ENCODE measurements around the gene BCORL1.

The BCORL1 gene

DNA sequence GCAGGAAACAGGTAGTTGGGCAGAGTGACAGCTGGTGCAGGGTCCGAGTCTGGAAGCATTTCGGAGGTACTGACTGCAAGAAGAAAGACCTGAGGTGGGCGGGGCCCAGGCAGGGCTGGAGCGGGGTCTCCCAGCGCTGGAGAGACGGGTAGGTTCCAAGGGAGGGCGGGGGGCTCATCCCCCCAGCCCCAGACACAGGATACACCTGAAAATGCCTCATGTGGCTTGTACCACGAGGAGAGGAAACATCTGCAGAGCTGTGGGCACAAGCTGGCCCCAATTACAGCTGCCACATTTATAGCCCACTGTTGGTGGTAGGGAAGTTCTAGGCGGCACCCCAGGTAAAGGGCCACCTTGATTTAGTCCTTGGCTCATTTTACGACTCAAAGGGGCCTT is 89.9 kb downstream of the BCORL1 start:
- no peak for DNase-seq

DNA sequence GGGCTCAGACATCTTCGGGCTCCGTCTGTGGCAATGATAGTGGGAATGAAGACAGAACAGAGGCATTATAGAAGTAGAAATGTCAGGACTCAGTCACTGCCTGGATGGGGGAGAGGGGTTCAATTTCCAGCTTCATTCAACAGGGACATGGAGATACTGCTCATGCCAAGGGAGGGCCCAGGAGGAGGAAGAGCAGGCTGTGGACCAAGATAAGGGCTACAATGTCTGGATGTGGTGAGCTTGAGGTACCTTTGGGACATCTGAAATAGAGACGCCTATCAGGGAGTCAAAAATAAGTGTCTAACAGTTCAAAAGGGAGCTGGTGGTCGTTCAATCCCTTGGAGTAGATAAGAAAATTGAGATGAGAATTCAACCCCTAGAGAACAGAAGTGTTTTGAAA is 93.3 kb downstream of the BCORL1 start:
- DNase-seq: no peak

DNA sequence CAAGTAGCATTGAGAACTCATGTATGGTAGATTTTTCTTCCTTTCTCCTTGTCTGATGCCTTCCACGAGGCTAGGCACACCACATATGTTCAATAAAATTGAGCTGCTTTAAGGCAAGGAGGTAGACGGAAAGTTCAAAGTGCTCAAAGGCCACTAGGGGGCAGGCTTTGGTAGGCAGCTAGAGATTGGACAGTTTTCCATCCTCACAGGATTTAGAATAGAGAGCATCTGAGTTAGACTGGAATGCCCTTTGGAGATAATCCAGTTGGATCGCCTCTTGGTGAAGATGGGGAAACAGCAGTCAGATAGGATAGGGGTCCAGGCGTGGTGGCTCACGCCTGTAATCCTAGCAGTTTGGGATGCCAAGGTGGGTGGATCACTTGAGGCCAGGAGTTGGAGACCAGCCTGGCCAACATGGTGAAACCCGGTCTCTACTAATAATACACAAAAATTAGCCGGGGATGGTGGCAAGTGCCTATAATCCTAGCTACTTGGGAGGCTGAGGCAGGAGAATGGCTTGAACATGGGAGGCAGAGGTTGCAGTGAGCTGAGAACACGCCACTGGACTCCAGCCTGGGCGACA is 97.5 kb downstream of the BCORL1 start:
- no peak for DNase-seq

DNA sequence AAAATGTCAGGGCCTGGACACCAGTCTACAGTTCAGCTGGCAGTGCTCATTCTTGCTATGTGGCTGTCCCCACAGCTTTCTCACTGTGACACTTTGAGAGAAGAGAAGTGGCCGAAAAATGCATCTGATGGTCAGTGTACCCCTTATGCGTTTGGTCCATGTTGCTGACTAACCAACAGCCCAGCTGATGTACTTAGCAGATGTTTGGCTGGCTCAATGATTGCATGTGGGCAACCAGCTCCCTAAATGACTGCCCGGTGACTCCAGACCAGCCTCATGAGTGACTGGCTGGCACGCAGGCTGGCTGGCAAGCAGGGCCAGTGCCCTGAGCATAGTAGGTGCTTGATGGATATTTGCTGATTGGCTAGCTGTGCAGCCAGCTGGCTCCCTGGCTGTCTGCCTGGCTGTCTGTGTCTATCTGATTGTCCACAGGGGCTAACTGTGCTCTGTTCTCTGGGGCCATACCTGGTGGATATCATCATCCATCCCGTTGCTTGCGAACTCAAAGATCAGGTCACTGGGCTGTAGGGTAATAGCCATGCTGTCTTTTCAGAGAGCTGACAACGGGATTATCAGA is 98.4 kb downstream of the BCORL1 start:
- DNase-seq: no peak

DNA sequence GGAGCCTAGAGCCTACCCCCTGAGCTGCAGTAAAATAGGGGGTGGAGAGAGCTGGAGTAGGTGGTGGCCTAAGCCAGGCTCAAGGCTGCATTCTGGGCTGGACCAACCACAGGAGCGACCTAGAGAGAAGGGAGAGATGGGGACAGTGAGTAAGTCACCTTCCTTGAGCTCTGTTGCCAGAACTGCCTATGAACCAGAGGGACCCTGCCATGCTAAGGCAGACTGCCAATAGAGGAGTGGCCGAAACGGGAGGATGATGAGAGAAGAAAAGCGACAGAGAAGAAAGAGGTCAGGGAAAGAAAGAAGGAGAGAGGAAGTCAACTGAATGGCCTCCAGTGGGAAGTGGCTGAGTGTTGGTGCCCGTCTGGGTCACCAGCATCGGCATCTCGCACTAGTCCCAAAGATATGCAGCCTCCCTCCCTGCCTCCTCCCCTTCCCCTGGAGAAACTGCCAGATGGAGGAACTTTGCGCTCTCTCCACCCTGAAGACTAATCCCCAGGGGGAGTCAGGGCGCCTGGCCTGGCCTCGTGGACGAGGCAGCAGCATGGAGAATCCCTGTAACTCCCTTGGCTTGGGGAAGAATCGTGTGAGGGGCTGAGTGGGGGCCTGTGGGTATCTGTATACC is 99.1 kb downstream of the BCORL1 start:
- DNase-seq: no peak

DNA sequence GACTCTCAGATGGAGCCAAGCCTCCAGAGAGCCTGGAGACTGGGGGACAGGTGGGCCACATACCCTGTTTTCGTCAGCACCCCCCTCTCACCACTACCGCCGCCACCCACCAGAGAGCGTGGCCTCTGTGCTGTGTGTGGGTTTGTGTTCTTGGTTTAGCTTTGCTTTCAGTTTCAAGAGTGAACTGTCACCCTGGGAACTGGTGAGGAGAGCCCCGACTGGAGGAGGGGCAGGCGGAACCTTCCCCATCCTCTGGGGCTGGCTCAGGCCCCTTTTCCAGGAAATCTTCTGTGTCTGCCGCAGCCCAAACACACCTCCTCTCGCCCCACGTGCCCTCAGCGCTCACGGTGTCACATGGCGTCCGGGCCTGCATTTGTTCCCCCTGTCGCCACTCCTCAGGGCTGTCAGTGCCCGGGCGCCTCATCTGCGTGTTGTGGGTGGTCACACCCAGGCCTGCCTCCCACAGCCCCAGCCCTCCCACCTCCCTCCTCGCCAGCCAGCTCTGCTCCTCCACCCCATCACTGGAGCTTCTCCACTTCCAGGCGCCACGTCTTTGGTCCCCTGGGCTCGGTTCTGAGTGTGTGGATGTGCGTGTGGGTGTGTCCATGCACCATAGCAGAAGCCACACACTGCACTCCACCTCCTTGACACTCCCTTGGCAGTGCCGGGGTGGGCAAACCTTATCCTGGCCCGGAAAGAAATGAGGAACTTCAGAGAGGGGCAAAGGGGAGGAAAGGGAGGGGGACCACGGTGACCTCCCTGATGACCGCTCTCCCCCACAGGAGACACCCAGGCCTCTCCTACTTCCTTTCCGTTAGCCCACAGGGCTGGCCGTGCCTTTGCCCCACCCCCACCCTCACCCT is 100.0 kb downstream of the BCORL1 start:
- DNase-seq: no peak

DNA sequence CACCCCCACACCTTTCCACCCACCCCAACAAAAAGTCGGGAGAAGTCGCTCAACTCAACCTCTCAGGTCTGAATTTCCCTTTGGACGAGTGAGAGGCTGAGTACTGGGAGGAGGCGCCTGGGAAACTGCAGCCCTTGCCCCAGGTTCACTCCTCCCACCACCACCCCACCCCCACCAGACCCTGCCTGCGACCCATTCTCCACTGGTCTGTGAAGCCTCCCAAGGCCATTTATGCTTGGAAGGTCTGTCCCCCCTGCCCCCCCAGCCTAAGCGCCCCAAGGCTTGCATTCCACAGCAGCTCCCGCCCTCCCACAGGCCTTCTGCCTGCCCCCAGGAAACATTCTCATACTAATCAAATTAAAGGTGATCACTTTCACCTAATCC is 100.7 kb downstream of the BCORL1 start:
- DNase-seq: no peak

DNA sequence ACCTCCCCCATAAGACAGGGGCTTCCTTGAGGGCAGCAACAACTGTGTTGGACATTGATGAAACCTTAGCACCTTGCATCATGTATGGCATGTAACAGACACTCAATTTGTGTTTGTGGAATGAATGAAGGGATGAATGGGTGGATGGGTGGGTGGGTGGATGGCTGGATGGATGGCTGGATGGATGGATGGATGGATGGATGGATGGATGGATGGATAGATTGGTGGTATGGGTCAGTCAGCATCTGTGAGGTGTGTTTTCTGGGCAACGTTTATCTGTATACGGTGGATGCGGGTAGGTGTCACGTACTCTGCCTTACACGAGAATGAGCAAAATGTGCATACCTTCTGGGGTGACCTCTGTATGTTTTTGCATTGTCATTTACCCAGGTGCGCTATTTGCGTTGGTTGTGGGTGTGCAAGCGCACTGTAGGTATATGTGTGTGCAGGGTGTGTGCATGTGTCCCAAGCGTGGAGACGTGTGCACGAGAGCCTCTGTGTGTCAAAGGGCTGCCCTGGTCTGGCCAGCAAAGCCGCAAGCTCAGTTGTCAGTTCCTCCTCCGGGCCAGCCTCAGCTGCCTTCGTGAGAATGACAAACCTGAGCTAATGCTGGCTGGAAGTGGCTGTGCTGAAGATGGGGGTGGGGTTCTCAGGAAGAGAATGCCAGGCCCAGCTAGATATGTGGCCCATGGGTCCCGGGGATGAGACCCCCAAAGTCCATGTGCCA is 101.4 kb downstream of the BCORL1 start:
- DNase-seq: no peak

DNA sequence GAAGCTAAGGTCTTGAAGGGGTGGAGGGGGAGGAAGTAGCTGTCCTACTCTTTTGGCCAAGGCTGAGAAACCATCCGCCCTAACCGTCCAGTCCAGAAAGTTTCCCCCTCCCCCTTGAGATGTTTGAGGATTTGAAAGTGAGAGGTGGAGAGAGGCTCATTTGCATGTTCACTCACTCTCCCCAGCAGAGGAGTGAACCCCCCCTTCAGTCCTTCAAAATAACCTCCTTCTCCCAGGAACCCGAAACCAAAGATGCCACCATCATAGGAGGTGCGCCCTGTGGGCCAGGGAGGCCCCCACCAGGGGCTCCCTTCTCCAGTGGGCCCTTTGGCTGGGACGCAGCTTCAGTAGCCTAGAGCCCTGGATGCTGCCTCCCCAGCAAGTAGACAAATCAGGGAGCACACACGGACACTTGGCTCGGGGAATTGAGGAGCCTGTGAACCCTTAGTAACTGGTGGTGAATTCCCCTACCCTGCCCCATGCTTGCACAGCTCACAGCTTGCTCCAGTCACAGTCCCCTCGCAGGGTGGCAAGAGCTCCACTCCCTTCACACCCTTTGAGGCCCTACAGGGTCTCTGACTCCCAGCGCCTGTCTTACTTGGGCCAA is 102.3 kb downstream of the BCORL1 start:
- no peak for DNase-seq

DNA sequence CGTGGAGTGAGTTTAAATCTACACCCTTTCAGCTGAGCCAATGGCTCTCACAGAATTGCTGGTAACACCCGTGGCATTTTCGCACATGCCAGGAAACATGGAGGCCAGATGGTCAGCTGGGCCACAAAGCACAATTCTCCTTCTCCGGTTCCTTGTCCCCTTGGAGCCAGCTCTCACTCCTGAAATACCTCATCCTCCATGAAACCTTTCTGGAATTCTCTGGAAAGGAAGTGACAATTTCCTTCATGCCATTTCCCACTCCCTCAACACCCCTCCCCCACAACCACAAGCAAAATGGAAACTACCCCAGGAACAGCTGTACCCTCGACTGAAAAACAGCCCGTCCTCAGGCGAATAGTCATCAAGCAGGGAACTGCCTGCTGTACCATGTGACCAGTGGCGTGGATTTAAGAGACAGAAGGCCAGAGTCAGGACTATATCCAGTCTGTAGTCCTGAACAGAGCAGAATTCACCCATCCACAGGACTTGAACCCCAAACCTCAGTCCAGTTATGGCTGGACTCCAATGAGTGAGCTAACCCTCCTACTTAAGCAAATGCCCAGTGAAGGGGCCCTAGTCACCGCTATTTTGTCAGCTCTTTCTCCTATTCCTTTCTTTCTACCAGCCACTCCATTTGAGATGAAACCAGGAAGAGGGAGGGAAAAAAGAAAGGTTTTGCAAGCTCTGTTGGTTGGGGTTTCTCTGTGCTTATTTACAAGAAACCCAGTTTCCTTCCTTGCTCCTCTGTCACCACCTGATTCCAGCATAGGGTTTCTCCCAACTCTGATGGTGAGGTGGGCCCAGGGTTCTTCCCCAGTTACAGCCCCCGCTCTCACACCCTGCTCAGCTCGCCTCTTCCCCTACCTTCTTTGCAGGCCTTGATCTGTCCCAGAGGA is 103.4 kb downstream of the BCORL1 start:
- no peak for DNase-seq

DNA sequence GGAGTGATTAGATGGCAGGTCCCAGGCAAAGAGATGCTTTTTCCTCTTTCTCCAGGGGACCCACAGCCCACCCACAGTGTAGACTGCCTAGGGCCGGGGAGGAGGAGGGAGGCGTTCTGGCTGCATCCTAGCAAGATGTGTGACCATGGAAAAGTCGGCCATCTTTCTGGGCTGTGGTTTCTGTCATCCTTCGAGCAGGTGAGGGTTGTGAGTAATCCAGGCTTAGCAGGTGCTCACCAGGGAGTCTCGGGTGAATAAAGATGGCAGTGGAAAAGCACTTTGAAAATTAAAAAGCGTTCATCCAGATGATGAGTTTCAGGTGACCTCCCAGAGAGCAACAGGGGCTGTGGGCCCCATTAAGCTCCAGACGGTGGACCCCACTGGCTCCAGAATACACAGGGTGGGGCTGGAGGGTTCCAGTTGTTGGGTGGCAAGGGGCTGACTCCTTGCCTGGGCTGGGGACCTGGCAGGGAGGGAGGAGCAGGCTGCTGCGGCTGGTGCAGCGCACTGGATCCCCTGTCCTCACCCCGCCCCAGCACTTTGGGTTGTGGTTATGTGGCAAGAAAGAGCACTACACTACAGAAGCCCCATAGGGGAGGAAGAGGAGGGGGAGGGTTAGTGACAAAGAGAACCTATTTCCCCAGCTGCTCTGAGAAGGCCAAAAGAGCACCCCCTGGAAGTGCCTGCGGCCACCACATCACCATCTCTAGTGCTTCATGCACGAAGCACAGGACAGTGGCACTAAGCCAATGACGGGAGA is 104.2 kb downstream of the BCORL1 start:
- DNase-seq: no peak

DNA sequence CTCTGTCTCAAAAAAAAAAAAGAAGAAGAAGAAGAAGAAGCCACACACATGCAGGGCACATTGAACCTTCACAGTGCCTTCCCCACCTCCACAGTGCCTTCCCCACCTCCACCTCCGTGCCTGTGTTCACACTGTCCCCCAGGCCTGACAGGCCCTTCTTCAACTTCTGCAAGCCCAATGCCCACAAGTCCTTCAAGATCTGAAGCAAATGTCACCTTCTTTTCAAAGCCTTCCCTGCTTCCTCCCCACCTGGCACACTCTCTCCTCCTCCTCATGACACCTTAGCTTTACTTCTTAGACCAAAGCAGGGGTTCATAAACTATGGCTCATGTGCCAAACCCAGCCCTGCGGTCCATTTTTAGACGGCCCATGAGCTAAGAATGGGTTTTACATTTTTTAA is 107.9 kb downstream of the BCORL1 start:
- DNase-seq: no peak

DNA sequence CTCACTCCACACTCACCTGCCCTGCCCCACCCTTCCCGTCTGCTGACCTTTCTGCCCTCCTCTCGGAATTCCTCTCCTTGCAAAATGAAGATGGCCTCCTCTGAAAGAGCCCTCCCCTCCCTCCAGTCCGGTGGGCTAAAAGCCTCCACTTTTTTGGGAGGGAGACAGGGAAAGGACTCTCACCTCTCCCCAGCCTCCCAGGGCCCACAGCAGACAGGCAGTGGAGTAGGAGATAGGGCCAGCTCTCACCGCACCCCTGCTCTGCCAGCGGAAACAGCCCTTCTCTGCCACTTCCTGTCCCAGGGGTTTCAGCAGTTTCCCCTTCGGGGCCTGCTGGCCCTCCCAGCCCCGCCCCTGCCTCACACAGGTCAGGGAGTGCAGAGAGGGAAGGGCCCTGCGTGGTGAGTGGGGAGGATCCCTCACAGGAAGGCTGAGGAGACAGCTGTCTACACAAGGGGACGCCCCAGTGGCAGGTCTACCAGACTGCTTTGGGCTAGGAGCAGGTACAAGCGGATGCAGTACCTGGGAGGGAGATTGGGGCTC is 109.6 kb downstream of the BCORL1 start:
- no peak for DNase-seq

DNA sequence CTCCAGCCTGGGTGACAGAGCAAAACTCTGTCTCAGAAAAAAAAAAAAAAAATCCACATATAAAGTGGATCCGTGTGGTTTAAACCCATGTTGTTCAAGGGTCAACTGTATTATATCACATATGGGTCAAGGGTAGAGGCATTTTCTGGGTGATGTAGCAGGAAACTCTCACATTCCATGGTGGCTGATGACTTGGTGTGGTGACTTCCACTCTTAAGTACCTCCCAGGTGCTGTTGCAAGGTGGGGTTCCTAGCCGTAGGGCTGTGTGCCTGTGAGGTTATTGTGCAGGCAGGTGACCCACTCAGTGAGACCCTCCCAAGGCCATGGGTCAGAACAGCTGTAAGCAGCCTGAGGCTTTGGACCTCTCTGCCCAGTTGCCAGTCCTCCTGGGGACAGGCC is 110.8 kb downstream of the BCORL1 start:
- no peak for DNase-seq

DNA sequence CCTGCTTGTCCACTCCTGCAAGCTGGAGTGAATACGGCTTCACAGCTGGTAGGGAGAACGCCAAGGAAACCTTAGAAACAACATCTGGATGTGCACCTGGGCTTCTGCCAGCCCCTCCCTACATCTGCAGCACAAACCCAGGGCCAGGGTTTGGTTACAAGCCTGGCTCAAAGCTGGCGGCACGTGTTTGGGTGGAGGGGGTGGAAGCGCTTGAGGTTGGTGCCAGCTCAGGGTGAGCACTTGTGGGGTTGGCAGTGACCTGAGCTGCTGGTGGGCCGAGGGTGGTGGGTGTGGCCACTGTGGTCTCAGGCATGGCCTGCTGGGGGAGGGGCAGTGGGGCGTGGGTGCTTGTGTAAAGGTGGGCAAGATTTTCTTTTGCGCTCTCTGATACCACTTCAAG is 112.3 kb downstream of the BCORL1 start:
- no peak for DNase-seq

DNA sequence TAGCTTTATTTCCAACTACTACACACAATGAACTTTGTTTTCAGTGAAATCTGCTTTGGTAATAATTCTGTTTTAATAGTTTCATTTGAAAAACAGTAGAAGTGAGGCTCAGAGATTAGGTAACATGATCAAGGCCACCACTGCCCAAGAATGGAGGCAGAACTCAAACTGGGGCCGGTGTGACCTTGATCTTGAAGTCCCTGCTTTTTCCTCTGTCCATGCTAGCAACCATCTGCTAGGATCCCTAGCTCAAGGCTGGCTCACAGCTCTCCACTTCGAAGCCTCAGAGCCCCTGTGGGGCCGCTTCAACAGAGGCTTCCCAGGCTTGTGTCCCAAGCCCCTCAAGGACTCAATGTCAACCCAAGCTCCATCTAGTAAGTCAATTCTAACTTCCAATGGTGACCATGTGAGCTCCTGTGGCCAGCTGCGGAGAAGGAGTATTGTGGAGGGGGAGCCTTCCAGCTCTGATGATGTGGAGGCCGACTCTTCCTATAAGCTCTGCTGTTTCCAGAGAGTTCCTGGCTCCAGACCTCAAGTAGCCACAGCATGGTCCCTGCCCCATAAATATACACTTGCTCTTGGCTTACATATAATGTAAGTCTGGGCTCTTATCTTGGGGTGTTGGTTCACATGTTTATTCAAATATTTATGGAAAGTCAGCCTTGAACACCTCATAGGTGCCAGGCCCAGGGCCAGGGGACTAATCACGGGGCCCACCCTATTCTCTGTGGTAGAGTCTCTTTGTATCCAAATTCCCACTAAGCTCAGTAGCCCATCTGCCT is 113.0 kb downstream of the BCORL1 start:
- no peak for DNase-seq

DNA sequence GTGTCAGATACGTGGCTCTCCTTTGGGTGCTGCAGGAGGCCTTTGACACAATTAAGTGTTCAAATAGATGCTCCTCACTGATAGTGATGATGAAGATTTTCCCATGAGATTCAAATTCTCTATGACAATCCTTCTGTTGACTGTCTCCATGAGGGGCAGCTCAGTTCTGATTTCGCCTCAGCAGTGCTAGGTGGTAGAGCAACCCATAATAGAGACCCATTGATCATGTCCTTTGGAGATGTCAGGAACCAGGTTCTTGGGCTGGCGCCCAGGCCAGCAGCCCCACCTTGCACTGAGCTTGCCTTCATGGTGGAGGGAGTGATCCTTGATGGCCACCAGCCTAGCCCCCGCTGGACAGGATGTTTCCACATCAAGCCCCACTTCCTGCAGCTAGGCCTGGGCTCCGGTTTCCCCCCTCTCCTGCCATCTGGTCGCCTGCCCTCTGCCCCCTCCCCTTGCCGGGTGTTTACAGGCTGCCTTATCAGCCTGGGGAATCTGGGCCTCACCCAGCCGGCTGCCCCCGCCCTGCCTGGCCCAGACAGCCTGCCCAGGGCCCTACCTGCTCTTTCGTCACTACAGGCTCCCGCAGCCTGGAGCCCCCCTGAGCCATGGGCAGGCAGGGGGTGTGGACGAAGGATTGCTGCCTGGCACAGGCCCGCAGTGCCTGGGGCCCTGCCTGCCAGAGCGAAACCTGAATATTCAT is 115.2 kb downstream of the BCORL1 start:
- peak; percentile 53 for DNase-seq

DNA sequence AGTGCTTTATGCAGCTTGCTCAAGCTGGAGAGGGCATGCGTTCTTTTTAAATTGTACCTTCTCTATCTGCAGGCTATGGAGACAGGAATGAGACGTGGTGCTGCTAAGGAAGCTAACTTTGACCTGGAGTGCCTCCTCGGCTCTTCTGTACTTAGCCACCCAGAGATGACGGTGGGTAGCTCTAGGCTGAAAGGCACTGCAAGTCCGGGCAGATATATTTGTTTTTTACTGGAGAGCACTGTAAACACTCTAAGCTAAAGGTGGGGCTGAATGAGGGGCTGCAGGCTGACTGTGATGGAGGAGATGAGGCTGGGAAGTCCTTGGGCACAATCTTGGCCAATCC is 115.7 kb downstream of the BCORL1 start:
- no peak for DNase-seq

DNA sequence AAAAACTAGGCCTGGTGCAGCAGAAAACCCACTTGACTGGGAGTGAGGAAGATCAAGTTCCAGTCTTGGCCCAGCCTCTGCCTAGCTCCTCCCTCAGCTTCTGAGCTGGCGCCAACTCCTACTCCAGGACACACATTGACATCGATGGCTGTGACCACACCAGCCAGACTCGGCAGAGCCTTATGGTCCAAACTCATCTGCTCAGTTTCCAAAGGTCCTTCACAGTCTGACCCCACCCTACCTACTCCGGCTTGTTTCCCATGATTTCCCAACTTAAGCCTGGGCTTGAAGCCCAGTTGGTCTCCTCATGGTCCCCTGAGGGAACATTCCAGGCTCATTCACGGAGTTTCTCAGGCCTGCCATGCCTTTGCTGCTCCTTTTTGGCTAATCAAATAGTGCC is 117.7 kb downstream of the BCORL1 start:
- no peak for DNase-seq

Data from DMS 273 treated with DMSO at 0.1 percent for 48 hours (cell line).